ENCODE data around the gene ABLIM1.

DNA sequence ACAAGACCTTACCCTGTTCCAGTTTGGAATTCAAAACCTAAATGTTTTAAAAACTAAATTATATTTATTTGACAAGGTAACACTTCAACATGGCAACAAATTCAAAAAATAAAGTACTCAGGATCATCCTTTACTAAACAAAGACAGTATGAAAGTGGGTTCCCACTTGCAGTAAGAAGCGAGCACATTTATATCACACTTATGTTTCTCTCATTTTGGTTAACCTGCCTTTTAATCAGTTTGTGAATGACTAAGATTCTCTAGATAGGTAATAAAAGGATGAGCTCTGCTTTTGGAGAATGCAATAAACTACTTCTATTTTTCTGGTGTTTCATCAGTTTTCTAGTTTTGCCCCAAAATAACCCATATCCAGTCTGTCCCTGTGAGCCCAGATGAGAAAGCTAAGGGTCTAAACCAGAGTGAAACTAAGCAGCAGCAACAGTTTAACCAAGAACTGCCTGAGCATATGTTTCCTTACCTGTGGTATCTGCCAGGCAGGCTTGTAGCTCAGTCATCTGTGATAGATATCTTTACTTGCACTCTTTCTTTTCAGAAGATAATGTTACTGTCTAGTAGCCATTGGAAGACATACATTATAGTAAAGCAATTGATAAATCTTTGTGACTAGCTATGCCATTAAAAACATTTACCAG, 64.1 kb downstream of the ABLIM1 start:
- TF ChIP-seq, protein P1, sequence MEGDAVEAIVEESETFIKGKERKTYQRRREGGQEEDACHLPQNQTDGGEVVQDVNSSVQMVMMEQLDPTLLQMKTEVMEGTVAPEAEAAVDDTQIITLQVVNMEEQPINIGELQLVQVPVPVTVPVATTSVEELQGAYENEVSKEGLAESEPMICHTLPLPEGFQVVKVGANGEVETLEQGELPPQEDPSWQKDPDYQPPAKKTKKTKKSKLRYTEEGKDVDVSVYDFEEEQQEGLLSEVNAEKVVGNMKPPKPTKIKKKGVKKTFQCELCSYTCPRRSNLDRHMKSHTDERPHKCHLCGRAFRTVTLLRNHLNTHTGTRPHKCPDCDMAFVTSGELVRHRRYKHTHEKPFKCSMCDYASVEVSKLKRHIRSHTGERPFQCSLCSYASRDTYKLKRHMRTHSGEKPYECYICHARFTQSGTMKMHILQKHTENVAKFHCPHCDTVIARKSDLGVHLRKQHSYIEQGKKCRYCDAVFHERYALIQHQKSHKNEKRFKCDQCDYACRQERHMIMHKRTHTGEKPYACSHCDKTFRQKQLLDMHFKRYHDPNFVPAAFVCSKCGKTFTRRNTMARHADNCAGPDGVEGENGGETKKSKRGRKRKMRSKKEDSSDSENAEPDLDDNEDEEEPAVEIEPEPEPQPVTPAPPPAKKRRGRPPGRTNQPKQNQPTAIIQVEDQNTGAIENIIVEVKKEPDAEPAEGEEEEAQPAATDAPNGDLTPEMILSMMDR (conservative IDR thresholded peaks at IDR 0.05; ENCODE audit: low read depth, low read length), result no peak
- TF ChIP-seq EZH2 (IDR thresholded peaks at IDR 0.05; ENCODE audit: borderline replicate concordance, low read depth, low read length, poor library complexity, severe bottlenecking), result no peak
